Measurements from ENCODE around the gene MED16. TPM values are rescaled to one million over a fixed set of nuclear protein-coding genes. Genes with fewer than 3 reads are reported as not detected.

The MED16 gene
- total RNA-seq, 1 donor from 2014 or later: 41.4 TPM

DNA sequence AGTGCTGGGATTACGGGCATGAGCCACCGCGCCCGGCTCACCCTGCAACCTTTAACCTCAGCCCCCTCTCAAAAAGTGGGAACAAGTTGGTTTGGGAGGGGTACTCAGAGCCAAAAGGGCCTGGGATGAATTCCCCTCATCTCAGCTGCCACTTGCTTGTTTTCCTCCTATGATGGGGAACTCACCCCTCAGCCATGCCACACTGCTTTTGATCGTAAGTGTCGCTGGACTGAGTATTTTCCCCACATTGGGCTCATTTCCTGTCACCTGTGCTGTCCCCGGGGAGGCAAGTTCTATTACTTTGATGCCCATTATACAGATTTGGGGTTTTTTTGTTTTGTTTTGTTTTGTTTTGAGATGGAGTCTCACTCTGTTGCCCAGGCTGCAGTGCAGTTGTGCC lies 13.5 kb upstream of the MED16 start:
- peaks cover 2% of the 10 kb centered on the region for H3K36me3 Mint-ChIP-seq (ENCODE audit: low read depth, unreplicated experiment)
- no peak overlapping the region for H3K4me3 Mint-ChIP-seq (ENCODE audit: unreplicated experiment)
- Histone ChIP-seq H3K9ac (ENCODE audit: low read length) (no peak overlapping the region), H2AFZ (ENCODE audit: low read depth, low read length) (no peak overlapping the region), H3K4me2 (ENCODE audit: low read length) (no peak overlapping the region), H3K9me3 (ENCODE audit: insufficient read depth, low read depth, low read length) (no peaks in the 10 kb centered on the region), H3K4me1 (ENCODE audit: insufficient read depth, low read length) (peaks cover 16% of the 10 kb centered on the region), H3K27ac (ENCODE audit: low read depth, low read length) (no peak overlapping the region), H3K36me3 (ENCODE audit: insufficient read depth, low read length) (peaks cover 3% of the 10 kb centered on the region), H3K4me3 (ENCODE audit: insufficient read depth, low read depth, low read length) (no peak overlapping the region), H3K79me2 (ENCODE audit: insufficient read depth, low read length) (peaks cover 64% of the 10 kb centered on the region), H4K20me1 (ENCODE audit: insufficient read depth, low read length) (peaks cover 79% of the 10 kb centered on the region), H3K27me3 (ENCODE audit: insufficient read depth, low read length) (no peaks in the 10 kb centered on the region)
- FAIRE-seq: no peak
- peaks cover 5% of the 10 kb centered on the region for H3K4me1 Mint-ChIP-seq (ENCODE audit: low read depth, unreplicated experiment)
- TF ChIP-seq EZH2 (IDR thresholded peaks at IDR 0.05; ENCODE audit: insufficient read depth, low read length) (no peak), CTCF (IDR thresholded peaks at IDR 0.05; ENCODE audit: insufficient read depth, low read depth, low read length) (no peak)
- DNase-seq (ENCODE audit: low read depth): no peak
- no peak overlapping the region for H3K27ac Mint-ChIP-seq (ENCODE audit: unreplicated experiment)
- H3K9me3 Mint-ChIP-seq (ENCODE audit: unreplicated experiment): no peaks in the 10 kb centered on the region
- no peaks in the 10 kb centered on the region for H3K27me3 Mint-ChIP-seq (ENCODE audit: low read depth, unreplicated experiment)

- H3K27me3 ChIP-seq (ENCODE audit: insufficient read depth, low read length): no peaks in the 10 kb centered on the region
- H3K4me3 ChIP-seq (ENCODE audit: insufficient read depth, low read depth, low read length): no peak overlapping the region
- H3K4me2 ChIP-seq (ENCODE audit: low read length): no peak overlapping the region
- H3K36me3 Mint-ChIP-seq (ENCODE audit: low read depth, unreplicated experiment): peaks cover under 1% of the 10 kb centered on the region
- no peak overlapping the region for H3K9ac ChIP-seq (ENCODE audit: low read length)
- H3K9me3 ChIP-seq (ENCODE audit: insufficient read depth, low read depth, low read length): no peaks in the 10 kb centered on the region
- H3K27ac Mint-ChIP-seq (ENCODE audit: unreplicated experiment): no peak overlapping the region
- peaks cover 15% of the 10 kb centered on the region for H3K4me1 ChIP-seq (ENCODE audit: insufficient read depth, low read length)
- no peaks in the 10 kb centered on the region for H3K27me3 Mint-ChIP-seq (ENCODE audit: low read depth, unreplicated experiment)
- TF ChIP-seq EZH2 (IDR thresholded peaks at IDR 0.05; ENCODE audit: insufficient read depth, low read length) (no peak), CTCF (IDR thresholded peaks at IDR 0.05; ENCODE audit: insufficient read depth, low read depth, low read length) (no peak)
- H3K4me3 Mint-ChIP-seq (ENCODE audit: unreplicated experiment): no peak overlapping the region
- H3K4me1 Mint-ChIP-seq (ENCODE audit: low read depth, unreplicated experiment): peaks cover 4% of the 10 kb centered on the region
- DNase-seq (ENCODE audit: low read depth) (no peak), FAIRE-seq (no peak)
- H3K27ac ChIP-seq (ENCODE audit: low read depth, low read length): no peak overlapping the region
- no peaks in the 10 kb centered on the region for H3K9me3 Mint-ChIP-seq (ENCODE audit: unreplicated experiment)
- peaks cover 3% of the 10 kb centered on the region for H3K36me3 ChIP-seq (ENCODE audit: insufficient read depth, low read length)
- H3K79me2 ChIP-seq (ENCODE audit: insufficient read depth, low read length): peaks cover 49% of the 10 kb centered on the region
- peaks cover 78% of the 10 kb centered on the region for H4K20me1 ChIP-seq (ENCODE audit: insufficient read depth, low read length)
- no peak overlapping the region for H2AFZ ChIP-seq (ENCODE audit: low read depth, low read length)
Measured at GRCh38 chr19:904545-904944, 11.6 kb upstream of the MED16 start.

- H3K4me2 ChIP-seq (ENCODE audit: low read length): peak overlapping the region; percentile 41
- H3K27ac Mint-ChIP-seq (ENCODE audit: unreplicated experiment): no peak overlapping the region
- H3K9ac ChIP-seq (ENCODE audit: low read length): no peak overlapping the region
- H3K9me3 ChIP-seq (ENCODE audit: insufficient read depth, low read depth, low read length): no peaks in the 10 kb centered on the region
- H3K27ac ChIP-seq (ENCODE audit: low read depth, low read length): no peak overlapping the region
- no peaks in the 10 kb centered on the region for H3K27me3 Mint-ChIP-seq (ENCODE audit: low read depth, unreplicated experiment)
- TF ChIP-seq EZH2 (IDR thresholded peaks at IDR 0.05; ENCODE audit: insufficient read depth, low read length) (no peak), CTCF (IDR thresholded peaks at IDR 0.05; ENCODE audit: insufficient read depth, low read depth, low read length) (no peak)
- no peaks in the 10 kb centered on the region for H3K27me3 ChIP-seq (ENCODE audit: insufficient read depth, low read length)
- no peaks in the 10 kb centered on the region for H3K4me1 Mint-ChIP-seq (ENCODE audit: low read depth, unreplicated experiment)
- H3K36me3 ChIP-seq (ENCODE audit: insufficient read depth, low read length): peaks cover 3% of the 10 kb centered on the region
- H3K79me2 ChIP-seq (ENCODE audit: insufficient read depth, low read length): peaks cover 39% of the 10 kb centered on the region
- H3K4me3 ChIP-seq (ENCODE audit: insufficient read depth, low read depth, low read length): no peak overlapping the region
- peak; percentile 66 for DNase-seq (ENCODE audit: low read depth)
- no peaks in the 10 kb centered on the region for H3K9me3 Mint-ChIP-seq (ENCODE audit: unreplicated experiment)
- H3K4me1 ChIP-seq (ENCODE audit: insufficient read depth, low read length): peaks cover 5% of the 10 kb centered on the region
- H3K4me3 Mint-ChIP-seq (ENCODE audit: unreplicated experiment): no peak overlapping the region
- H4K20me1 ChIP-seq (ENCODE audit: insufficient read depth, low read length): peaks cover 72% of the 10 kb centered on the region
- no peak overlapping the region for H2AFZ ChIP-seq (ENCODE audit: low read depth, low read length)
- no peak for FAIRE-seq
- H3K36me3 Mint-ChIP-seq (ENCODE audit: low read depth, unreplicated experiment): no peaks in the 10 kb centered on the region
Measured at GRCh38 chr19:903266-903797, 10.3 kb upstream of the MED16 start.

Data from astrocyte (in vitro differentiated cells and primary cell).